ENCODE results near the gene PTPRO. TPM values are rescaled to one million over a fixed set of nuclear protein-coding genes. Genes with fewer than 3 reads are reported as not detected.

PTPRO gene
- total RNA-seq, 1 experiment from 2014 or later = 0.52 TPM

GRCh38 chr12:15575671-15576541 lies 253.6 kb downstream of the PTPRO start:
- WGBS (ENCODE audit: extremely low coverage, insufficient read length, low lambda C conversion rate) = no CpG with 5 or more reads among the region's 3 CpGs
- no peaks in the 10 kb centered on the region for H3K79me2 ChIP-seq (ENCODE audit: insufficient read depth, low read length)

More at GRCh38 chr12:15575671-15576541, 253.6 kb downstream of the PTPRO start:
- no peak overlapping the region for H3K4ac ChIP-seq (ENCODE audit: low read depth, low read length)
- Mint-ChIP-seq H3K27ac (no peak overlapping the region), H3K4me1 (peaks cover 0 to 2% of the 10 kb centered on the region in 2 experiments; a peak in 1 of 4 replicates), H3K4me3 (no peak overlapping the region), H3K36me3 (ENCODE audit: insufficient read depth in 1 of 3, low read depth in 3 of 3) (no peaks in the 10 kb centered on the region), H3K9me3 (no peaks in the 10 kb centered on the region), H3K27me3 (ENCODE audit: low read depth) (no peaks in the 10 kb centered on the region; the same call in 1 of the 2 replicates)
- TF ChIP-seq CTCF (conservative IDR thresholded peaks at IDR 0.05) = no peak
- no peak overlapping the region for H3K9ac ChIP-seq (ENCODE audit: extremely low read depth, insufficient read length, low read length)
- no peak overlapping the region for H2BK12ac ChIP-seq (ENCODE audit: insufficient read length, low read depth, low read length)
- H2AFZ ChIP-seq (ENCODE audit: low read length) = no peak overlapping the region
- no peak overlapping the region for H4K91ac ChIP-seq (ENCODE audit: insufficient read length, low read depth, low read length)
- H3K4me2 ChIP-seq (ENCODE audit: insufficient read depth, insufficient read length, low read length) = no peak overlapping the region
- H4K5ac ChIP-seq (ENCODE audit: insufficient read length, low read depth, low read length) = no peak overlapping the region
- no peak overlapping the region for H3K56ac ChIP-seq (ENCODE audit: insufficient read length, low read depth, low read length)
- no peak overlapping the region for H4K8ac ChIP-seq (replicated peaks; ENCODE audit: insufficient read length, low read depth, low read length)
- no peak overlapping the region for H3K18ac ChIP-seq (ENCODE audit: insufficient read length, low read depth, low read length)
- DNase-seq = no peak
- H2BK120ac ChIP-seq (ENCODE audit: low read depth, low read length, poor library complexity, severe bottlenecking) = no peak overlapping the region
- H3K23ac ChIP-seq (ENCODE audit: insufficient read length, low read depth, low read length) = no peak overlapping the region
- no peak overlapping the region for H2AK5ac ChIP-seq (ENCODE audit: insufficient read length, low read length)
- H3K14ac ChIP-seq (ENCODE audit: insufficient read depth, low read length) = no peak overlapping the region
- no peaks in the 10 kb centered on the region for H3K27me3 ChIP-seq (ENCODE audit: insufficient read depth, low read length)
- no peak overlapping the region for H2BK20ac ChIP-seq (ENCODE audit: low read depth, low read length, poor library complexity, severe bottlenecking)
- H2BK15ac ChIP-seq (ENCODE audit: low read depth, low read length) = no peak overlapping the region
- no peak overlapping the region for H3T11ph ChIP-seq (ENCODE audit: low read length)
- no peaks in the 10 kb centered on the region for H3K79me1 ChIP-seq (ENCODE audit: insufficient read depth, low read depth, low read length, poor library complexity, severe bottlenecking)
- H3K4me1 ChIP-seq (ENCODE audit: insufficient read depth, low read length) = no peaks in the 10 kb centered on the region
- no peak overlapping the region for H3K27ac ChIP-seq (ENCODE audit: insufficient read length, low read depth, low read length)
- no peaks in the 10 kb centered on the region for H3K23me2 ChIP-seq (ENCODE audit: insufficient read length, low read depth, low read length, poor library complexity, severe bottlenecking)
- no peak overlapping the region for H2BK5ac ChIP-seq (ENCODE audit: insufficient read length, low read length)
- H3K9me3 ChIP-seq (ENCODE audit: control insufficient read depth, low read depth, low read length) = no peaks in the 10 kb centered on the region
- H4K20me1 ChIP-seq (ENCODE audit: control insufficient read depth, insufficient read depth, insufficient read length) = no peaks in the 10 kb centered on the region

Data from H9 (cell line).